GM12801 (cell line): ENCODE results near the gene FXYD6.

Experiments used
- CTCF ChIP-seq: IDR thresholded peaks from one replicate; pipeline ENCODE4 v1.5.1; 2011; ENCODE audit warnings: control low read depth; ENCODE audit not compliant: insufficient read length; ENCODE audit errors: extremely low read depth

Gene FXYD6

GRCh38 chr11:117795638-117796455 is 80.6 kb downstream of the FXYD6 start:
- no peak for TF ChIP-seq CTCF

GRCh38 chr11:117794772-117795629 is 81.5 kb downstream of the FXYD6 start:
- no peak for TF ChIP-seq CTCF

- no peak for TF ChIP-seq CTCF
Observed at GRCh38 chr11:117794135-117794534, 82.3 kb downstream of the FXYD6 start.

- no peak for TF ChIP-seq CTCF
Observed at GRCh38 chr11:117793583-117793982, 82.9 kb downstream of the FXYD6 start.

- TF ChIP-seq CTCF = no peak
Observed at GRCh38 chr11:117792992-117793391, 83.5 kb downstream of the FXYD6 start.

- TF ChIP-seq CTCF = no peak
Observed at GRCh38 chr11:117792241-117792640, 84.2 kb downstream of the FXYD6 start.

GRCh38 chr11:117790279-117790678 is 86.2 kb downstream of the FXYD6 start:
- no peak for TF ChIP-seq CTCF
